GM19463 (cell line): ENCODE measurements around the gene SYNDIG1L.
"Not testable (repeated sequence)": the region's sequence is repeated elsewhere in the genome, so short reads cannot be mapped to it uniquely, and the experiment has no call there.

ENCODE experiments used
- ATAC-seq: cut with Tn5 transposase; IDR thresholded peaks from one replicate; pipeline ENCODE4 v1.9.1; 2021; ENCODE audit warnings: mild to moderate bottlenecking, moderate library complexity; ENCODE audit not compliant: unreplicated experiment

The SYNDIG1L gene

GRCh38 chr14:74426202-74426582, at the start of gene SYNDIG1L:
SYNDIG1L (minus strand) TSS chr14:74426210; CDS start chr14:74409744, 16,466 bp downstream.
- ATAC-seq = no peak

GRCh38 chr14:74475678-74476077, 49.7 kb upstream of the SYNDIG1L start:
- no peak for ATAC-seq

GRCh38 chr14:74474376-74474775, 48.4 kb upstream of the SYNDIG1L start:
- ATAC-seq = no peak

GRCh38 chr14:74472601-74473000, 46.6 kb upstream of the SYNDIG1L start:
- ATAC-seq = no peak

GRCh38 chr14:74469548-74470518, 43.8 kb upstream of the SYNDIG1L start:
- no peak for ATAC-seq

GRCh38 chr14:74468513-74468912, 42.5 kb upstream of the SYNDIG1L start:
- ATAC-seq = no peak

- no peak for ATAC-seq
Observed at GRCh38 chr14:74465335-74465734, 39.3 kb upstream of the SYNDIG1L start.

- ATAC-seq = no peak
Observed at GRCh38 chr14:74464785-74465184, 38.8 kb upstream of the SYNDIG1L start.

- ATAC-seq = no peak
Observed at GRCh38 chr14:74463697-74464096, 37.7 kb upstream of the SYNDIG1L start.

- ATAC-seq = no peak
Observed at GRCh38 chr14:74462993-74463392, 37.0 kb upstream of the SYNDIG1L start.

GRCh38 chr14:74459976-74460375, 34.0 kb upstream of the SYNDIG1L start:
- ATAC-seq = no peak

GRCh38 chr14:74459289-74459946, 33.4 kb upstream of the SYNDIG1L start:
- no peak for ATAC-seq

- ATAC-seq = no peak
Observed at GRCh38 chr14:74457565-74457895, 31.5 kb upstream of the SYNDIG1L start.

GRCh38 chr14:74456684-74457564, 30.9 kb upstream of the SYNDIG1L start:
- ATAC-seq = no peak

- not testable (repeated sequence) for ATAC-seq
Observed at GRCh38 chr14:74454397-74454796, 28.4 kb upstream of the SYNDIG1L start.

GRCh38 chr14:74444866-74445265, 18.9 kb upstream of the SYNDIG1L start:
- ATAC-seq = no peak

- ATAC-seq = no peak
Observed at GRCh38 chr14:74442757-74443156, 16.7 kb upstream of the SYNDIG1L start.

- no peak for ATAC-seq
Observed at GRCh38 chr14:74441113-74441512, 15.1 kb upstream of the SYNDIG1L start.

- ATAC-seq = no peak
Observed at GRCh38 chr14:74438351-74438915, 12.4 kb upstream of the SYNDIG1L start.

GRCh38 chr14:74437496-74438053, 11.6 kb upstream of the SYNDIG1L start:
- ATAC-seq = no peak
